ENCODE results near the gene LONRF2.

The LONRF2 gene

DNA sequence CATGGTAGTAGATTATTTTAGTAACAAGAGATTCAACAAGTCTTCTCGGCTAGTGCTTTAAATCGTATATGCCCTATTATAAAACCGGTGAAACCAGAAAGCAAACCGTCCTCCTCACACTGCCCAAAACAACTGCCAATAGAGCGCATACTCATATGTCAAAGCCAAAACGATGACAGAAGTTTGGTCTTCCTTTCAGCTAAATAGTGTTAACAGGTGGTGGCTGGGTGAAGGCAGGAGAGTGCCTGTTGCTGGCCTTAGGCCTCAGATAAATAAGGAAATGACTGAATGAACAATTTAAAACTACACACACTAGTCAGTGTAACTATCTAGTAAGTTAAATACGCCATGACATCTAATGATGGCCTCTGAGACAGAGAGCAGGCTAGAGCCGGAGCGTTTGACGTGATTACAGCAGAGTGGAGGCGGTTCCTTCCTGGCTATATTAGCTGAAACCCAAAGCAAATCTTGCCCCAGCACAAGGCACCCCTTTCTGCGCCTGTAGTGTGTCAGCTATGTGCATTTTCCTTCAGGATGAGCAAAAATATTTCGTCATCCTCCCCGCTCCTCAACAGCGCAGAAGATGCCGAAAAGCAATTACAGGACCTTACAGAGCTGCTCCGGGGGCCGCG lies 1.6 kb downstream of the LONRF2 start:
- TF ChIP-seq, protein P1, sequence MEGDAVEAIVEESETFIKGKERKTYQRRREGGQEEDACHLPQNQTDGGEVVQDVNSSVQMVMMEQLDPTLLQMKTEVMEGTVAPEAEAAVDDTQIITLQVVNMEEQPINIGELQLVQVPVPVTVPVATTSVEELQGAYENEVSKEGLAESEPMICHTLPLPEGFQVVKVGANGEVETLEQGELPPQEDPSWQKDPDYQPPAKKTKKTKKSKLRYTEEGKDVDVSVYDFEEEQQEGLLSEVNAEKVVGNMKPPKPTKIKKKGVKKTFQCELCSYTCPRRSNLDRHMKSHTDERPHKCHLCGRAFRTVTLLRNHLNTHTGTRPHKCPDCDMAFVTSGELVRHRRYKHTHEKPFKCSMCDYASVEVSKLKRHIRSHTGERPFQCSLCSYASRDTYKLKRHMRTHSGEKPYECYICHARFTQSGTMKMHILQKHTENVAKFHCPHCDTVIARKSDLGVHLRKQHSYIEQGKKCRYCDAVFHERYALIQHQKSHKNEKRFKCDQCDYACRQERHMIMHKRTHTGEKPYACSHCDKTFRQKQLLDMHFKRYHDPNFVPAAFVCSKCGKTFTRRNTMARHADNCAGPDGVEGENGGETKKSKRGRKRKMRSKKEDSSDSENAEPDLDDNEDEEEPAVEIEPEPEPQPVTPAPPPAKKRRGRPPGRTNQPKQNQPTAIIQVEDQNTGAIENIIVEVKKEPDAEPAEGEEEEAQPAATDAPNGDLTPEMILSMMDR (conservative IDR thresholded peaks at IDR 0.05; ENCODE audit: low read depth, low read length): no peak
- DNase-seq (ENCODE audit: low read depth): no peak
- H3K4me3 ChIP-seq (ENCODE audit: low read length): peak overlapping the region; percentile 32

GRCh38 chr2:100317634-100318033 lies 4.7 kb downstream of the LONRF2 start:
- no peak overlapping the region for H3K4me3 ChIP-seq (ENCODE audit: low read length)
- DNase-seq (ENCODE audit: low read depth): no peak

GRCh38 chr2:100309973-100310719 lies 12.2 kb downstream of the LONRF2 start:
- H3K4me3 ChIP-seq (ENCODE audit: low read length): no peak overlapping the region
- peak; percentile 41 for DNase-seq (ENCODE audit: low read depth)
- TF ChIP-seq, protein P1 (conservative IDR thresholded peaks at IDR 0.05; ENCODE audit: low read depth, low read length): no peak

More at GRCh38 chr2:100317634-100318033, 4.7 kb downstream of the LONRF2 start:
- TF ChIP-seq, protein P1 (conservative IDR thresholded peaks at IDR 0.05; ENCODE audit: low read depth, low read length): no peak

- TF ChIP-seq, protein P1 (conservative IDR thresholded peaks at IDR 0.05; ENCODE audit: low read depth, low read length): no peak
- H3K4me3 ChIP-seq (ENCODE audit: low read length): no peak overlapping the region
- no peak for DNase-seq (ENCODE audit: low read depth)
Measured at GRCh38 chr2:100309311-100309710, 13.0 kb downstream of the LONRF2 start.

DNA sequence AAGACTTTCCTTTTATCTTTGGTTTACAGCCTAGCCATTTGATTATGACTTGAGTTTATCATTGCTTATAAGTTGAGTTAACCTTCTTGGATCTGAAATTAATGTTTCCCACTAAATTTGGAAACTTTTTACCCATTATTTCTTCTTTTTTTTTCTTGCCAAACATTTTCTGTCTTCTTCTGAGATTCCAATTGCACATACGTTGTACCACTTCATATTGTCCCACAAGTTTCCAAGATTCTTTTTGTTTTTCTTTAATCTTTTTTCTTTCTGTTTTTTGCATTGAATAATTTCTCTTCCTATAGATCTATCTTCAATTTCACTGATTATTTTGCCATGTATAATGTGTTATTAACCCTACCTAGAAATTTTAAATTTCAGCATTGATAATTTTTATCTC lies 18.6 kb downstream of the LONRF2 start:
- H3K4me3 ChIP-seq (ENCODE audit: low read length): no peak overlapping the region
- DNase-seq (ENCODE audit: low read depth): no peak
- TF ChIP-seq, protein P1 (conservative IDR thresholded peaks at IDR 0.05; ENCODE audit: low read depth, low read length): no peak

- TF ChIP-seq, protein P1 (conservative IDR thresholded peaks at IDR 0.05; ENCODE audit: low read depth, low read length): no peak
- no peak overlapping the region for H3K4me3 ChIP-seq (ENCODE audit: low read length)
- DNase-seq (ENCODE audit: low read depth): no peak
Measured at GRCh38 chr2:100302585-100302892, 19.8 kb downstream of the LONRF2 start.
